ENCODE data around the gene GSE1. TPM values are rescaled to one million over a fixed set of nuclear protein-coding genes. Genes with fewer than 3 reads are reported as not detected.

GSE1 gene
- total RNA-seq, 1 donor from 2014 or later = 87.2 TPM

GRCh38 chr16:85594978-85595661 lies 18.0 kb upstream of the GSE1 start:
- intact Hi-C loops (cut with DNase I) = no loop called here
- no peak overlapping the region for H3K4me3 ChIP-seq
- no peaks in the 10 kb centered on the region for H3K27me3 ChIP-seq
- H3K27ac ChIP-seq = no peak overlapping the region
- H3K4me1 ChIP-seq = peaks cover 3% of the 10 kb centered on the region
- no peaks in the 10 kb centered on the region for H3K9me3 ChIP-seq
- ATAC-seq (no peak), DNase-seq (no peak)
- no peaks in the 10 kb centered on the region for H3K36me3 ChIP-seq
- TF ChIP-seq, protein P1, sequence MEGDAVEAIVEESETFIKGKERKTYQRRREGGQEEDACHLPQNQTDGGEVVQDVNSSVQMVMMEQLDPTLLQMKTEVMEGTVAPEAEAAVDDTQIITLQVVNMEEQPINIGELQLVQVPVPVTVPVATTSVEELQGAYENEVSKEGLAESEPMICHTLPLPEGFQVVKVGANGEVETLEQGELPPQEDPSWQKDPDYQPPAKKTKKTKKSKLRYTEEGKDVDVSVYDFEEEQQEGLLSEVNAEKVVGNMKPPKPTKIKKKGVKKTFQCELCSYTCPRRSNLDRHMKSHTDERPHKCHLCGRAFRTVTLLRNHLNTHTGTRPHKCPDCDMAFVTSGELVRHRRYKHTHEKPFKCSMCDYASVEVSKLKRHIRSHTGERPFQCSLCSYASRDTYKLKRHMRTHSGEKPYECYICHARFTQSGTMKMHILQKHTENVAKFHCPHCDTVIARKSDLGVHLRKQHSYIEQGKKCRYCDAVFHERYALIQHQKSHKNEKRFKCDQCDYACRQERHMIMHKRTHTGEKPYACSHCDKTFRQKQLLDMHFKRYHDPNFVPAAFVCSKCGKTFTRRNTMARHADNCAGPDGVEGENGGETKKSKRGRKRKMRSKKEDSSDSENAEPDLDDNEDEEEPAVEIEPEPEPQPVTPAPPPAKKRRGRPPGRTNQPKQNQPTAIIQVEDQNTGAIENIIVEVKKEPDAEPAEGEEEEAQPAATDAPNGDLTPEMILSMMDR (IDR thresholded peaks at IDR 0.05) = no peak

DNA sequence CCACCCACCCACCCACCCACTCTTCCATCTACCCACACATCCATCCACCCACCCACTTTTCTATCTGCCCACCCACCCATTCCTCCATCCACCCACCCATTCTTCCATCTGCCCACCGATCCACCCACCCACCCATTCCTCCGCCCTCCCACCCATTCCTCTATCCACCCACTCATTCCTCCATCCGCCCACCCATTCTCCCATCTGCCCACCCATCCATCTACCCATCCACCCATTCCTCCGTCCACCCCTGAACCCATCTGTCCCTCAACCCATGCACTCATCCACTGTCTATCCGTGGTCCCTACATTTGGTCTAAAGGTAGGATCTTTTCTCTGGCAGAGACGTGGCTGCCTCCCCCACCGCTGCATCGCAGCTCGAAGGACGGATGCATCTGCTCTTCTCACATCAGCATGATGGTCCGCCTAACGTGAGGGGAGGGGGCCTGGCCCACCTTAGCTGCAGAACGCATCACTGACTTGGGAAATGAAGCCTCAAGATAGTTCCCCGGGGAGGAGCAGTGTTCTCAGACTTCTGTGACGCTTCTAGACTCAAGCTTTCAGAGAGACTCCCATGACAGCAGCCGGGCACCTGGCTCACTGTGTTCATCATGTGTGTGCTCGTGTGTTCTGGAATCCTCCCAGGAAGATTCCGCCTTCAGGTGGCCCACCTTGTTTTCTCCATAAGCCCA lies 17.2 kb upstream of the GSE1 start:
- Histone ChIP-seq H3K4me1 (peaks cover 4% of the 10 kb centered on the region), H3K27ac (no peak overlapping the region), H3K4me3 (no peak overlapping the region), H3K9me3 (no peaks in the 10 kb centered on the region), H3K36me3 (no peaks in the 10 kb centered on the region), H3K27me3 (no peaks in the 10 kb centered on the region)
- TF ChIP-seq, protein P1 (IDR thresholded peaks at IDR 0.05) = no peak
- intact Hi-C loops (cut with DNase I) = no loop called here
- DNase-seq (no peak), ATAC-seq (no peak)

GRCh38 chr16:85598141-85598540 lies 15.0 kb upstream of the GSE1 start:
- Histone ChIP-seq H3K36me3 (no peaks in the 10 kb centered on the region), H3K4me3 (no peak overlapping the region), H3K4me1 (peaks cover 4% of the 10 kb centered on the region), H3K27ac (no peak overlapping the region), H3K27me3 (no peaks in the 10 kb centered on the region), H3K9me3 (no peaks in the 10 kb centered on the region)
- TF ChIP-seq, protein P1 (IDR thresholded peaks at IDR 0.05) = no peak
- intact Hi-C loops (cut with DNase I) = no loop called here
- DNase-seq (no peak), ATAC-seq (no peak)

DNA sequence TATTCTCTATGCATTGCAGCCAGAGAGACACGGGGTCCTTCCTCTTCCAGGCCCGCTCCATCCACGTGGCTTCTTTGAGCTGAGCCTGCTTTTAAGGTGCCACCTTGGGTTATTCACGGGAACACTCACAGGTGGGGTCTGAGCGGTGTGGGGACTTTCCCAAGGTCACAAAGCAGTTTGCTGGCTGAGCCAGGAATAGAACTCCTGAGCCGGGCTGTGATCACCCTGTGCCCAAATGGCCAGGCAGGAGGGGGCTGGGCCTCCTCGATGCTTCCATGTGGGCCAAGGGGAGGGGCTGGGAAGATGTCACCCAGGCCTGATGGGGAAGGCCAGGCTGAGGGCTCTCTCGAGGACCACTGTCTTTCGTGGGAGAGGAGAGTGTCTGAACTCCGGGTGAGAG lies 13.0 kb upstream of the GSE1 start:
- DNase-seq = no peak

GRCh38 chr16:85600530-85601271 lies 12.4 kb upstream of the GSE1 start:
- intact Hi-C loops (cut with DNase I) = no loop called here

More for the DNA sequence above, 13.0 kb upstream of the GSE1 start:
- no peak for ATAC-seq
- Histone ChIP-seq H3K4me1 (peaks cover 7% of the 10 kb centered on the region), H3K36me3 (no peaks in the 10 kb centered on the region), H3K27me3 (no peaks in the 10 kb centered on the region), H3K4me3 (no peak overlapping the region), H3K9me3 (no peaks in the 10 kb centered on the region), H3K27ac (no peak overlapping the region)
- TF ChIP-seq, protein P1 (IDR thresholded peaks at IDR 0.05) = no peak
- intact Hi-C loops (cut with DNase I) = no loop called here

More at GRCh38 chr16:85600530-85601271, 12.4 kb upstream of the GSE1 start:
- DNase-seq (no peak), ATAC-seq (no peak)
- Histone ChIP-seq H3K9me3 (no peaks in the 10 kb centered on the region), H3K27ac (no peak overlapping the region), H3K36me3 (no peaks in the 10 kb centered on the region), H3K27me3 (no peaks in the 10 kb centered on the region), H3K4me1 (peaks cover 13% of the 10 kb centered on the region), H3K4me3 (no peak overlapping the region)
- TF ChIP-seq, protein P1 (IDR thresholded peaks at IDR 0.05) = no peak

Measured in upper lobe of right lung (tissue), 1 donor.